Esophagus muscularis mucosa (tissue), 4 donors: Measurements from ENCODE around the gene POLE.

ENCODE experiments used
- EP300 ChIP-seq: sonication (generic); formaldehyde crosslinking; IDR thresholded peaks from one replicate; pipeline ENCODE4 v1.6.1; 2017; ENCODE audit warnings: antibody characterized with exemption
- POLR2A ChIP-seq: fragments of 450-650 bp; IDR thresholded peaks from one replicate; pipeline ENCODE4 v1.6.1; 2017; ENCODE audit warnings: antibody characterized with exemption, moderate library complexity, mild to moderate bottlenecking, low read depth
- POLR2AphosphoS5 ChIP-seq, 2 donors: sonication (generic); formaldehyde crosslinking; IDR thresholded peaks; one replicate each; pipeline ENCODE4 v1.6.1; 2017; ENCODE audit warnings: antibody characterized with exemption in 2 of 2
- TF ChIP-seq, protein P1 (sequence below), 3 experiments: fragments of 200-600 bp in 2 of 3; fragments of 450-650 bp in 1 of 3; sonication (generic) in 2 of 3; IDR thresholded peaks; one replicate each; pipeline ENCODE4 v1.5.1; 2017 to 2019; ENCODE audit warnings: antibody characterized with exemption in 3 of 3, mild to moderate bottlenecking in 2 of 3, moderate library complexity in 1 of 3

DNA sequence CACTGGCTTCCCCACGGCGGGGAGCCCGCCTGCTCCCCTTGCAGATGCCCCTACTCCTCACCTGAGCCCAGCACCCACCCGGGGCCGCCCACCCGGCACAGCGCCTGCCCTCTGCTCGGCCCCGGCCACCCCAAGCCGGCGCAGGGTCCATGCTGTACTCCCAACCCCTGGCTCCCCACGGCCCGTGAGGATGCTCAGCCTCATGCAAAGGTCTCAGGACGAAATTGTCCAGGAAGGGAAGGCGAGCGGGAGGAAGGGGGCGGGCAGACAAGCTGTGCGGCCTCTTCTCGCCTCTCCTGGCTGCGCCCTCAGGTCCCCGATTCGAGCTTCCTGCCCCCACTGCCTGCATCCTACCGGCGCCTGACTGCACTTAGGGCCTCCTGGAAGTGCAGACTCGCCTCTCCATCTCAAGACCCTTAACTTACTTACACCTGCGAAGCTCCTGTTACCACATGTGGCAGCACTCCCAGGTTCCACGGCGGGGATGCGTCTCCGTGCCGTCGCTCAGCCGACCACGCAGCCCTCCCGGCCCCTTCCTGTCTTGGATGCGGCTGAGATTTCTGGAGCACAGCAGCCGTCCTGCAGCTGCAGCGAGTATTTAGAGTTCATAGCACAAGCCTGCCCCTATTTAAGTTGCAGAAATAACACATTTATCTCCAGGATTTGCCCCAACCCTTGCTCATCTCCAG is 94.7 kb downstream of the POLE start:
- TF ChIP-seq, protein P1, sequence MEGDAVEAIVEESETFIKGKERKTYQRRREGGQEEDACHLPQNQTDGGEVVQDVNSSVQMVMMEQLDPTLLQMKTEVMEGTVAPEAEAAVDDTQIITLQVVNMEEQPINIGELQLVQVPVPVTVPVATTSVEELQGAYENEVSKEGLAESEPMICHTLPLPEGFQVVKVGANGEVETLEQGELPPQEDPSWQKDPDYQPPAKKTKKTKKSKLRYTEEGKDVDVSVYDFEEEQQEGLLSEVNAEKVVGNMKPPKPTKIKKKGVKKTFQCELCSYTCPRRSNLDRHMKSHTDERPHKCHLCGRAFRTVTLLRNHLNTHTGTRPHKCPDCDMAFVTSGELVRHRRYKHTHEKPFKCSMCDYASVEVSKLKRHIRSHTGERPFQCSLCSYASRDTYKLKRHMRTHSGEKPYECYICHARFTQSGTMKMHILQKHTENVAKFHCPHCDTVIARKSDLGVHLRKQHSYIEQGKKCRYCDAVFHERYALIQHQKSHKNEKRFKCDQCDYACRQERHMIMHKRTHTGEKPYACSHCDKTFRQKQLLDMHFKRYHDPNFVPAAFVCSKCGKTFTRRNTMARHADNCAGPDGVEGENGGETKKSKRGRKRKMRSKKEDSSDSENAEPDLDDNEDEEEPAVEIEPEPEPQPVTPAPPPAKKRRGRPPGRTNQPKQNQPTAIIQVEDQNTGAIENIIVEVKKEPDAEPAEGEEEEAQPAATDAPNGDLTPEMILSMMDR (IDR thresholded peaks at IDR 0.05) = no peak
- TF ChIP-seq EP300 (no peak), POLR2AphosphoS5 (IDR thresholded peaks at IDR 0.05) (no peak), POLR2A (no peak)
